Stimulated activated CD4-positive, alpha-beta T cell treated with anti-CD3 and anti-CD28 coated beads, Interleukin-12 subunit alpha, Interleukin-12 subunit beta, amount 100 ng/mL, for 48 hours (primary cell): ENCODE measurements around the gene PAX5.

ENCODE experiments used
- DNase-seq, 3 donors: peaks; one replicate each; pipeline ENCODE4 v3.0.0-alpha.2; 2020; ENCODE audit warnings: low read depth in 2 of 3, low spot score in 1 of 3

The PAX5 gene

DNA sequence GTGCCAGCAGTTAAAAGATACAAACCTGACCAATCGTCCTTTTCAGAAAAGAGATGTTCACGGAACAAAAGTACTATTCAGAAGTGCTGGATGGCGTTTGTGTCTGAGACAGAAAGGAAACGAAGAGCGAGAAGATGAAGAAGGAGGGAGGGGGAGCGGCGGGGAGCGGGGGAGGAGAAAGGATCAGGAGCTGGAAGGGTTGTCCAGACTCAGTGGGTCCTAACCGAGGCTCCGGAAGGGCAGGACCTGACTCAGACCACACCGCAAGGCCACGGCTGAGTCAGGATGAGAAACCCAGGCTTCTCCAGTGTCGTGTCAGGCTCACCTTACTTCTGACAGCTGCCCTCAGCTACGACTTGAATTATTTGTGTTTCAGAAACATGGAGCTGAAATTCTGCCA lies 46.2 kb downstream of the PAX5 start:
- no peak for DNase-seq

GRCh38 chr9:36987409-36987808 lies 46.7 kb downstream of the PAX5 start:
- DNase-seq: no peak

- DNase-seq: no peak
Observed at GRCh38 chr9:36986468-36987408, 47.3 kb downstream of the PAX5 start.

DNA sequence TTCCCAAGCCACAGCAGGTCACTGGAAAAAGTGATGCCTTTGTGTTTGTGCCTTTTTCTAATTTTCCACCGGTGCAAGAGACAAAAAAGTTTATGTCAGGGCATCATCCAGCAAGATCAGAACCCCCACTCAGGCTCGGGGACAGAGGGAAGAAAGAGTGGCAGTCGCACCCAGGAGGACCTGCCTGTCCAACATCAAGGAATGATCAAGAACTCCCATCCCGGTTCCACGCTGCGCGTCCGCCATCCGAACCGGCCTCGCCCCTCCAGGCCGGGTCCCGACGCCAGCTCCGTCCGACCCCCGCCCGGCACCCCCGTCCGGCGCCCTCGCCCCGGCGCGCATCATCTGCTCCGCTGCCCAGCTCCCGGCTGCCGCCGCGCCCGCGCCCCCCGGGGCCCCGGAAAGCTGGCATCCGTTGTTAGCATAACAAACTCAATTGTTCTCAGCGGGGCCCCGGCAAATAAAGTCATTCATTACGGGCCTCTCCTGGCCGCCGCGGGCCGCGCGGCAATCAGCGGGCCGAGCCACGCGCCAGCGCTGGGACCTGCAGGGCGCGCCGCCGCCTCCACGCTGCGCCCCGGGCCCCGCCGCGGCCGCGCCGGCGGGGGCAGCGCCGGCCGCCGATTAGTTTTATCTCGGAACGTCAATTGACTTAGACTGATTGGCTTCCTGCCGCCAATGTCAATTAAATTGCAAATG lies 48.1 kb downstream of the PAX5 start:
- no peak for DNase-seq

GRCh38 chr9:36985061-36985768 lies 48.9 kb downstream of the PAX5 start:
- DNase-seq: no peak

DNA sequence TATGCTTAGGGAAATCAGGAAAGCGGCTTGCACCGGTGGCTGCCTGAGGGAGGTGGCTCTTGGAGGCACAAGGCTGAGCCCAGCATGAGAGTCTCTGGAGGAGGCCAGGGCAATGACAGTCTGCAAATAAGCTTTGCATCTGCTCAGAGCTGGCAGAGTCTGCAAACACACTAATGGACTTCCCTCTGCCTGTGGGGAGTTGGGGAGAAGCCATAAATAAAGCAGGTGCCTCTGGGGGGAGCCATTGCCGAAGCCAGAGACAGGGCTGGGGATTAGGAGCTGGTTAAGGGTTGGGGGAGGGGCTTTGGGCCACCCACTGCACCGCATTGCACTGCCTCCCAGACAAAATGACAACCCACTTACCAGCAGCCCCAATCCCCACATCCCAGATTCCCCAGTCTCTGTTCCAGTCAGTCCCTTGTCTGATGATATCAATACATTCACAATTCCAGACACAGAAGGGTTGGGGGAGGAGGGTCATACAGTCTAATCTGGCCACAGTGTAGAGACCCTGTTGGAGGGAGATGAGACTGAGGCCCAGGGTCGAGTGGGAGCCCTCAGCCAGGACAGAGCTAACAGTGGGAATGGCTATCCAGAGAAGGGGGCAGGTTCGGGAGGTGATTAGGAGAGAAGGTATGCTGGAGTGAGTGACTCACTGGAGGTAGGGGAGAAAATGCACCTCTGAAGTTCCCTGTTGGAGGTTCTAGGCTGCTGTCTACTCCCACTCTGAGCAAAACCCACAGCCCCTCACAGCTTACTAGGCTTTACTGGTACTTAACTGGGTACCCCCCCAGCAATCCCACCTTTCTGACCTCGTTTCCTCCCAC lies 53.7 kb downstream of the PAX5 start:
- DNase-seq: no peak

GRCh38 chr9:36976371-36977030 lies 57.6 kb downstream of the PAX5 start:
- no peak for DNase-seq

- no peak for DNase-seq
Observed at GRCh38 chr9:36974731-36975130, 59.3 kb downstream of the PAX5 start.

- no peak for DNase-seq
Observed at GRCh38 chr9:36971935-36972488, 62.1 kb downstream of the PAX5 start.

- DNase-seq: no peak
Observed at GRCh38 chr9:36970007-36970888, 63.8 kb downstream of the PAX5 start.

DNA sequence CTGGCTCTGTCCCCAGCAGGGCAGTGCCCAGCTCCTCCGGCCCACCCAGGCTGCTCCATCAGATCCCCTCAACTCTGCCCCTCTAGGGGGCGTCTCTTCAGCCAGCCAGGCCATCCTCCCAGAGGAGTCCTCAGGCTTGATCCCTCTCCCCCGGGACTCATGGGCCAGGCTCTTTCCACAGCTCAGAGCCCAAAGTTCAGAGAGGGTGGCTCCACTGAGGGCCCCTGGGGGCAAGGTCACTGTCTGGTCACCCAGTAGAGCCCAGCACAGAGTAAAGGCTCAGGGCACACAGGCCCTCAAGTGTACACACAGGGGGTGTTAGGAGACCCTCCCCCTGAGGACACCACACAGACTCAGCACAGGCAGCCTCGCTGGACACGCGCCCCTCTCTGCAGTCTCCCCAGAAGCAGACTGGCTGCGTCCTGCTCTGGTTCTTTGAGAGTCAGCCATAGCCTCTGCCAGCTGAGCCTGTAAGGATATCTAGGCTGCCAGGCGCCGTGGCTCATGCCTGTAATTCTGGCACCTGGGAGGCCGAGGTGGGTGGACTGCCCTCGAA lies 64.8 kb downstream of the PAX5 start:
- no peak for DNase-seq

DNA sequence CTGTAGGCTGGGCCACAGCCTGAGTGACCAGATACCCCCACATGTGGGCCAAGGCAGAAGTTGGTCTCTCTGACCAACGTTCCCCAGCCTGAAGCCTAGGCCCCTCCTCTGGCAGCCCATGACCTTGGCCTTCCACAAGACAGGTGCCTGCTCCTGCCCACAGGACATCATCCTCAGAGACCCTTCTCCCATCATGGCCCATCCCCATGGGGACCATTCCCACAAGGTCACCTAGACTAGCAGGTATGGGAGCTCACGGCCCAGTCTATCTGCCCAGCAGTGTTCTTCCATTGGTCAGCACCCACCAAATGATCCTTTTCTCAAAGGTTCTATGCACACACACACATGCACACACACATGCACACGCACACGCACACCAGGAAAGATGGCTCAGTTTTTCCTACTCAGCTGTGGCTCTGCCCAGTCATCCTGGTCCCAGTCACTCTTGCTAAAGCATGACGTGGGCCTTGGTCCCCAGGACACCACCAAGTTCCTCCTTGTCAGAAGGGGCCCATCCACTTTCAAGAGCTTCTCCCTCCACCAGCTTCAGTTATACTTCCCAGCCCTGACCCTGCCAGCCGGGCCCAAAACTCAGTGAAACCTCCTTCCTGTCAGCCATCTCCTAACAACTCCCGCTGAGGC lies 65.4 kb downstream of the PAX5 start:
- no peak for DNase-seq

DNA sequence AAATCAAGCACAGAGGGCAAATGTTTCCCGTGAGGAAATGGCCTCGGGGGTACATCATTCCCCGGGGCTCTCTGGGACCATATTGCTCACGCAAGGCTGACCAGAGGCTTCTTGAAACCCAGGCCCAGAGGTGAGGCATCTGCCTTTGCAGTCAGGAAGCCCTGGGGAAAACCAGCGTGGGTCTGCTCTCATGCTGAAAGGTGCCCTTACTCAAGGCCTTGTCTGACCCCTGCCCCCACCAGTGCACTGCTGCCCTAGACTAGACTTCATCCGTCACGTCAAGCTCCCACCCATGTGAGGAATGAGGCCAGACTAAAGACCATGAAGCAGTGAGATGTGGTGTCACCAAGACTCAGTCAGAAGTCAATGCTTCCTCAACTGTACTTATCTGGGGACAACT lies 66.1 kb downstream of the PAX5 start:
- DNase-seq: no peak

DNA sequence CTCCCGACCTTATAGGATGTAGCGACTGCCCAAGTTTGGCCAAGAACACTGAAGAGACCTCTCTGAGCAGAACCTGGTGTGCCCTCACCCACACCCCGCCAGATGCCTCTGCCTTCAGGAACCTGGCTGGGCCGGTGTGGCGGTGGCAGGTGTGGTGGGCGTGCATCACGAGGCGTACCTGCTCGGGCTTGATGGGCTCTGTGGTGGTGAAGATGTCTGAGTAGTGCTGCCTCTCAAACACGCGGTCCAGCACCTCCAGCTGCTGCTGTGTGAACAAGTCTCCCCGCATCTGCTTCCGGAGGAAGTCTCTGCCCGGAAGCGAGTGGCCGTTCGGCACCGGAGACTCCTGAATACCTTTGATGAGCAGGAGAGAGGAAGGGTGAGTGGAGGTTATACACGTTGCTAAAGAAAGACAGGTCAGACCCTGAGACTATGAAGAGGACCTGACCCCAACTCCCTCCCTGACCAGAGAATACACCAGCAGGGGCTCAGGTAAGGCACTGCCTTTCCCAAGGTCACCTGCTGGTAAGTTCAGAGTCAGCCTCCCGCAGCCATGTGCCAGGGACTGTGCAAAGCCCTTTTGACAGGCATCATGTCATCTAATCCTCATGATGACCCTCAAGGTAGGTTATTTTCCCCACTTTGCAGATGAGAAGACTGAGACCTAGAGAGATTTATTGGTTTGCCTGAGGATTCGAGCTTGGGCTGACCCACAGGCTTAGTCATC lies 67.5 kb downstream of the PAX5 start:
- no peak for DNase-seq

DNA sequence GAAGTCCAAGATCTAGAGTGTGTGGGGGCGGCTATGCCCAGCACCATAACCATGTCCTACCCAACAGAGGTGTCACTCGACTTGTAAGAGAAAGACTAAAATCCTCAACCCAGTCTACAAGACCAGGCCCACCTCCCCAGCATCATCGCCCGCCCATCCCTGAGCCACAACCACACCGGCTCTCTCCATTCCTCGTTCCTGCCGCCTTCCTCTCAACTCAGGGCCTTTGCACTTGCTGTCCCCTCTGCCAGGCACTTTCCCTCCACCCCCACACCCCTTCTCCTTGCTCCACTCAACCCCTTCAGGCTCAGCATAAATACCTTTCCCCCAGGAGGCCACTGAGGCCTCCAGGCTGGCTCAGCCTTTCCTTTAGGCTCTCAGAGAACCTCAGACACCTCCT lies 69.3 kb downstream of the PAX5 start:
- DNase-seq: no peak

- no peak for DNase-seq
Observed at GRCh38 chr9:36963346-36963745, 70.7 kb downstream of the PAX5 start.

DNA sequence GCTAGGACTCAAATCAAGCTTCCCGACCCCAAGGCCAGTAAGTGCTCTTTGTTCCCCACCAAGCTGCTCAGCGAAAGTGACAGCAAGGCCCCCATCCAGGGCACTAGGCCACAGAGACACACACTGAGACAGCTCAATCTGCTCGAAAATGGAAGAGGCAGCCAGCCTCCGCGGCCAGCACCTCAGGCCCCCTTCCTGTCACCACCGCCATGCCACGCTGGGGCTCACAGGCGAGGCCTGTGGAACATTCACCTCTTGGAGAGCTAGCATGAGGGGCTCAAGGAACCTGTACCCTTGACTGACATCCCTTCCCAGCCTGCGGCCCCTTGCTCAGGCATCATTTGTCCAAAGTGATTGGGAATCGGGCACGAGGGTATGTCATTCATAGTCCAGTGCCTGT lies 71.4 kb downstream of the PAX5 start:
- no peak for DNase-seq
